ENCODE data around the gene CDK2. TPM values are rescaled to one million over a fixed set of nuclear protein-coding genes. Genes with fewer than 3 reads are reported as not detected.

Gene CDK2
- 112 and 148 TPM in 2 replicates for total RNA-seq (2014; rRNA removed; shearing (Covaris generic))

- DNase-seq (ENCODE audit: low read depth): peak; percentile 86
Observed at GRCh38 chr12:55966408-55967281, at the start of gene CDK2. Gene CDK2, plus strand, starts transcription at chr12:55966830. Its CDS starts 179 bp downstream, at chr12:55967009.

DNA sequence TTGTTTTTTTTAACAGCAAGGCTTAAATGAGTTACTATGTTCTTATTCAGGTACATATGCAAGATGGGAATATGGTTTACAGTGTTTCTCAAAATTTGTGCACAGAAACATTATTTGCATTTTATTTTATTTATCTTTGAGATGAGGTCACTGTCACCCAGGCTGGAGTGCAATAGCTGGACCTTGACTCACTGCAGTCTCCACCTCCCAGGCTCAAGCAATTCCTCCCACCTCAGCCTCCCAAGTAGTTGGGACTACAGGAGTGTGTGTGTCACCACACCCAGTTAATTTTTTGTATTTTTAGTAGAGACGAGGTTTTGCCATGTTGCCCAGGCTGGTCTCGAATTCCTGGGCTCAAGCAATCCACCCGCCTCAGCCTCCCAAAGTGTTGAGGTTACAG lies 47.6 kb upstream of the CDK2 start:
- DNase-seq (ENCODE audit: low read depth): peak; percentile 82

DNA sequence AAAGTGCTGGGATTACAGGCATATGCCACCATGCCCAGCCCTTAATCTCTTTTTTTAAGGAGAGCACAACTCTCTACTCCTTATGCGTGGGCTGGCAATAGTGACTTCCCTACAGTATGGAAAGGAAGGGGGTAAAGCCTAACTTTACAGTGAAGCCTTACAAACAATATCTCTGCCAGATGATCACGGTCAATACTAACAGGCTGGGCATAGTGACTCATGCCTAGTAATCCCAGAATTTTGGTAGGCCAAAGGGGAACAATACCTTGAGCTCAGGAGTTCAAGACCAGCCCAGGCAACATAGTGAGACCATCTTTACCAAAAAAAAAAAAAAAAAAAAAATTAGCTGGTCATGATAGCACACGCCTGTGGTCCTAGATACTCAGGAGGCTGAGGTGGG lies 44.5 kb upstream of the CDK2 start:
- peak; percentile 21 for DNase-seq (ENCODE audit: low read depth)

GRCh38 chr12:55923648-55924047 lies 43.0 kb upstream of the CDK2 start:
- DNase-seq (ENCODE audit: low read depth): peak; percentile 8

DNA sequence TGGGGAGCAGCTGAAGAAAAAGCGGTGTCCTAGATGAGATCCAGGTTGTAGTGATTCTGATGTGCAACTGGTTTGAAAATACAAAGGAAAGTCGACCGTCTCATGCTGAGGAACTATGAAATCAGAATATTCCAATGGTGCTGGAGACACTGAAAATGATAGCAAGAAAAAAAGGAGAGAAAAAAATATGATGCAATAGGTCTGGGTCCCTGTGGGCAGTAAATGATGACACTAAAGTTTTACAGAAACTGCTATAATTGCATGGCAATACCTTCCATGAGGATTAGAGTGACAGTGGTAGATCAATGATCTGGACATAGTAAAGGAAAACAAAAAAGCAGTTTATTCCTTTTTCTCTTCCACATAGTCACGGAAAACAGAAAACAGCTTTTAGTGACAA lies 41.3 kb upstream of the CDK2 start:
- no peak for DNase-seq (ENCODE audit: low read depth)

- peak; percentile 9 for DNase-seq (ENCODE audit: low read depth)
Observed at GRCh38 chr12:55925870-55926737, 40.5 kb upstream of the CDK2 start.

GRCh38 chr12:55926738-55927587 lies 39.7 kb upstream of the CDK2 start:
- DNase-seq (ENCODE audit: low read depth): peak; percentile 92

- DNase-seq (ENCODE audit: low read depth): peak; percentile 70
Observed at GRCh38 chr12:55927588-55928502, 38.8 kb upstream of the CDK2 start, which contains the start of gene PYM1. Gene PYM1, minus strand, starts transcription at chr12:55927894. Its CDS starts 133 bp downstream, at chr12:55927761.

GRCh38 chr12:55929306-55929791 lies 37.3 kb upstream of the CDK2 start:
- no peak for DNase-seq (ENCODE audit: low read depth)

GRCh38 chr12:55930771-55931316 lies 35.8 kb upstream of the CDK2 start, which contains the start of gene DGKA:
Gene DGKA, plus strand, starts transcription at chr12:55931162. Its CDS starts 5,342 bp downstream, at chr12:55936504.
- peak; percentile 56 for DNase-seq (ENCODE audit: low read depth)

DNA sequence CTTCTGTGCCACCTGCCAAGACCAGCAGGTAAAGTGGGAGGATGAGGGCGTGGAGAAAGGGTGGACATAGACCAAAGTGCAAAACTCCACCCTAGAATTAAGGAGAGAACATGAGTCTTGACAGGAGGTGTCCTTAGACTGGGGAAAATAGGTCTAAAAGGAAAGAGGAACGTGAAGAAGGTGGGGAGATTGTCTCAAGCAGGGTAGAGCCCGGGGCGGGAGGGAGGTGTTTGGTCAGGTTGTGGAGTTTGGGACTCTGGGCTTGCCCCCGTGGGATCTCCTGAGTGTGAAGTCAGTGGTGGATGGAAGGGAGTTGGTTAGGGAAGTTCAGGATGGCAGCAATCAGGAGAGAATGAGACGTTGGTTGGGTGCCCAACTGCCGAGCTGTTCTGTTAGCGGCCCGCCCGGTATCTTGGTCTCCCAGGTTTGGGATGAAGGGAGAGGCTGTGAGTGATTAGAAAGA lies 35.3 kb upstream of the CDK2 start:
- peak; percentile 35 for DNase-seq (ENCODE audit: low read depth)

DNA sequence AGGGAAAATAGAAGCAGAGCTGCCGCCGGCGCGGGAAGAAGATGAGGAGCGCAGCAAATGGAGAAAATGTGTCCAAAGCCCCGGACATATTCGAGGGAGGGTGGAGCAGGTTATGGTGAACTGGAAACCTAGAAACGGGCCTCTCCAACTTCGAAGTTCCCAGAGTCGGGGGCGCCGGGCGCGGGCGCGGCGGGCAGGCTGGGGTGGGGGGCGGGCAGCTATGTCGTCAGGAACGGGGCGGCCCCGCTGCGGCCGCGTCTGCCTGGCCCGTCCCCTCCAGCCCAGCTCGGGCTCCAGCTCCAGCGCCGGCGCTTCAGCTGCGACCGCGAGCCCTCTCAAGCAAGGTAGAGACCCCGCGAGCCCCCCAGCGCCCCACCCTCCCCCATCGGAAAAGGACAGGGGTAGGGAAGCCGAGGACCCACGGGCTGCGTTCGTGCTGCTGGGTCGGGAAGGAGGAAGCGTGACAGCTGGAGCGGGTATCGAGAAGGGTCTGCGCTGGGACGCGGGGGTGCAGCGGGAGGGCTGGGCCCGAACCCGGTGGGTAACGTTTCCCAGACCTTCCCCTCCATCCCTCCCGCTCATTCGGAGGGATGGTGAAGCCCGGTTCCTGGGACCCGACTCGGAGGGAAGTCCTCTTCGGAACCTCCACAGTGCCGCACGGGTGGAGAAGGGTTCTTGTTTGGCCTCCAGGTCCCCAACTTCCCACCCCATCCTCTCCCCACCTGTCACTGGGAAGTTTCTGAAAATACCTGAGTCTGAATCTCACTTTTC lies 34.7 kb upstream of the CDK2 start:
- DNase-seq (ENCODE audit: low read depth): peak; percentile 28

DNA sequence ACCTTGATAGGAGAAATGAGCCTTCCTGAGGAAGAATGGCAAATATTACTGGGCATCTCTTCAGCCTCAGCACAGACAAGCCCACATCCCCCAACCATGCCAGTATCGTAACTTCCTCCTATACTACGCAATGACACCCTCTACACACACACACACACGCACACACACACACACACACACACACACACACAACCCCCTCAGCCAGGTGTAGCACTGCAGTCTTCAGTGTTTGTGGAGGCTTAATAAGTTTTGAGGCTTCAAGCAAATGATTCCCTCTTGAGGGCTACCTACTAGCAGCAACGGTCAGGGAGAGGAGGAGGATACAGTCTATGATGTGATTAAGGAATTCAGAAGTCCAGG lies 34.1 kb upstream of the CDK2 start:
- no peak for DNase-seq (ENCODE audit: low read depth)

- peak; percentile 85 for DNase-seq (ENCODE audit: low read depth)
Observed at GRCh38 chr12:55933169-55933798, 33.3 kb upstream of the CDK2 start.

- DNase-seq (ENCODE audit: low read depth): no peak
Observed at GRCh38 chr12:55933799-55934742, 32.6 kb upstream of the CDK2 start.

DNA sequence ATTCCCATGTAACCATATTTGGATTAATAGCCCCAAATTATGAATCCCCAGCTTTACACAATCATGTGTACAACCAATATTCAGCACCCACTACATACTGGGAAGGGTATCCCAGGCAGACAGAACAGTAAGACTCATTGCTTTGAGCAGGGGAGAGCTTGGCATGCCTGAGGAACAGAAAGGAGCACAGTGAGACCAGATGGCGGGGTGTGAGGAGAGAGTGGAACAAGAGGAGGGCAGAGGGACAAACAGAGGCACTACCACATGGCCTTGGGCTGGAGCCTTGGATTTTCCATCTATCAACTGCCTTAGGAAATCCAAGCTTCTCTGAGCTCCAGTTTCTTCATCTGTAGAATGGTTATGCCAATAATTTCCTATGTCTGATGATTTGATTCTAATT lies 31.9 kb upstream of the CDK2 start:
- DNase-seq (ENCODE audit: low read depth): no peak

DNA sequence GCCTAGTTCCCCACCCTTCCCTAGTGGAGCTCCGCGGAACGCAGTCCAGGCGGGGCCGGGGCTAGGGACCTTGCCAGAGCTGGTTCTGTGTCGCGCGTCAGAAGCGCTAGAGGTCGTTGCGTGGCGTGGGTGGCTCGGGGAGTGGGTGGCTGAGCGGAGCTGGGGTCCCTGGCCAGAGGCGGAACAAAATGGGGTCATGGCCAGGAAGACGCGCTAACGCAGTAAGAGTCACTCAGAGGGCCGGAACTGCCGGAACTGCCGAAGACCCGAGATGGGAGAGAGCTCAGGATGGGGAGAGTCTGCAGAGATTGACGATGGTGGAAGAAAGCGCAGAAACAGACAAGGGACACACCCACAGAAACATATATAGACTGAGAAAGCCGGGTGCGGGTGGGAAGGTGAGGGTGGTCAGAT lies 30.9 kb upstream of the CDK2 start:
- no peak for DNase-seq (ENCODE audit: low read depth)
